Neural cell (in vitro differentiated cells): ENCODE results near the gene MRPL44. TPM values are rescaled to one million over a fixed set of nuclear protein-coding genes. Genes with fewer than 3 reads are reported as not detected.
A peak's percentile ranks its signal among the peaks of the same experiment; 100 is the strongest.

Source experiments
- H2AFZ ChIP-seq: fragments of 200-600, 300-800 bp; sonication (generic), shearing (Covaris generic); 2 replicates; pipeline ENCODE4 v1.6.0; 2014; ENCODE audit warnings: low read depth, mild to moderate bottlenecking, antibody characterized with exemption, low read length, moderate library complexity
- H3F3A ChIP-seq: fragments of 200-600 bp; shearing (Covaris generic); 2 replicates; pipeline ENCODE4 v1.6.1; 2016; ENCODE audit warnings: mild to moderate bottlenecking, moderate library complexity, mixed read lengths, antibody characterized with exemption, low read length; ENCODE audit not compliant: insufficient read depth, poor library complexity, severe bottlenecking
- H3K27ac ChIP-seq: fragments of 200-600, 300-800 bp; sonication (generic), shearing (Covaris generic); 2 replicates; pipeline ENCODE4 v1.5.1; 2014; ENCODE audit warnings: mild to moderate bottlenecking, low read length, moderate library complexity
- H3K27me3 ChIP-seq: fragments of 300-800, 200-600 bp; sonication (generic), shearing (Covaris generic); 2 replicates; pipeline ENCODE4 v1.6.0; 2014; ENCODE audit warnings: mild to moderate bottlenecking, low read depth, low read length, moderate library complexity; ENCODE audit not compliant: insufficient read depth
- H3K36me3 ChIP-seq: fragments of 300-800, 200-600 bp; sonication (generic), shearing (Covaris generic); 2 replicates; pipeline ENCODE4 v1.5.1; 2014; ENCODE audit warnings: mild to moderate bottlenecking, antibody characterized with exemption, low read length, moderate library complexity; ENCODE audit not compliant: insufficient read depth
- H3K4me2 ChIP-seq: fragments of 300-800, 200-600 bp; sonication (generic), shearing (Covaris generic); 2 replicates; pipeline ENCODE4 v1.6.0; 2014; ENCODE audit warnings: mild to moderate bottlenecking, low read length
- H3K4me3 ChIP-seq: fragments of 300-800, 200-600 bp; sonication (generic), shearing (Covaris generic); 2 replicates; pipeline ENCODE4 v1.5.1; 2014; ENCODE audit warnings: mild to moderate bottlenecking, low read length, moderate library complexity
- H3K79me2 ChIP-seq: fragments of 200-600 bp; shearing (Covaris generic); replicated peaks from 2 replicates; pipeline ENCODE4 v1.6.0; 2014; ENCODE audit warnings: mild to moderate bottlenecking, low read length, moderate library complexity; ENCODE audit not compliant: insufficient read depth
- H3K9ac ChIP-seq: fragments of 300-800, 200-600 bp; sonication (generic), shearing (Covaris generic); 2 replicates; pipeline ENCODE4 v1.6.1; 2016; ENCODE audit warnings: mild to moderate bottlenecking, low read length, mixed read lengths
- H3K9me2 ChIP-seq: fragments of 200-600 bp; shearing (Covaris generic); 2 replicates; pipeline ENCODE4 v1.6.1; 2016; ENCODE audit warnings: mild to moderate bottlenecking, low read length, mixed read lengths; ENCODE audit not compliant: insufficient read depth
- H3K9me3 ChIP-seq: fragments of 200-600, 300-800 bp; sonication (generic), shearing (Covaris generic); 2 replicates; pipeline ENCODE4 v1.6.1; 2016; ENCODE audit warnings: mild to moderate bottlenecking, mixed run types, low read length, moderate library complexity, mixed read lengths
- H4K20me1 ChIP-seq: fragments of 200-600 bp; shearing (Covaris generic); 2 replicates; pipeline ENCODE4 v1.6.1; 2016; ENCODE audit warnings: mild to moderate bottlenecking, mixed run types; ENCODE audit not compliant: insufficient read depth
- CTCF ChIP-seq: fragments of 450-650 bp; IDR thresholded peaks from 2 replicates; pipeline ENCODE4 v1.5.1; 2014; ENCODE audit warnings: antibody characterized with exemption, mild to moderate bottlenecking, moderate library complexity; ENCODE audit not compliant: poor library complexity, severe bottlenecking
- MXI1 ChIP-seq: fragments of 450-650 bp; conservative IDR thresholded peaks from 2 replicates; pipeline ENCODE4 v1.6.1; 2014; ENCODE audit warnings: antibody characterized with exemption, mild to moderate bottlenecking; ENCODE audit not compliant: poor library complexity, severe bottlenecking
- POLR2AphosphoS5 ChIP-seq: IDR thresholded peaks from 2 replicates; pipeline ENCODE4 v1.6.1; 2012
- RAD21 ChIP-seq: fragments of 450-650 bp; conservative IDR thresholded peaks from 2 replicates; pipeline ENCODE4 v1.6.1; 2014; ENCODE audit warnings: antibody characterized with exemption, mild to moderate bottlenecking, moderate library complexity
- SMC3 ChIP-seq: fragments of 450-650 bp; conservative IDR thresholded peaks from 2 replicates; pipeline ENCODE4 v1.6.1; 2014; ENCODE audit warnings: antibody characterized with exemption, mild to moderate bottlenecking, moderate library complexity; ENCODE audit not compliant: poor library complexity
- TAF1 ChIP-seq: IDR thresholded peaks from 2 replicates; pipeline ENCODE4 v1.6.1; 2012; ENCODE audit warnings: low read depth
- polyA plus RNA-seq: library from polyadenylated mRNA; depleted of rRNA; stranded (reverse); fragments of >200 nt; gene quantifications from 2 replicates; pipeline ENCODE4 v1.2.3, GENCODE V29; 2014
- TF ChIP-seq, protein P1 (sequence below): IDR thresholded peaks from 2 replicates; pipeline ENCODE4 v1.6.1; 2012; ENCODE audit warnings: borderline replicate concordance

The MRPL44 gene
- polyA plus RNA-seq, 1 donor from 2014 or later, result 70.6 TPM

DNA sequence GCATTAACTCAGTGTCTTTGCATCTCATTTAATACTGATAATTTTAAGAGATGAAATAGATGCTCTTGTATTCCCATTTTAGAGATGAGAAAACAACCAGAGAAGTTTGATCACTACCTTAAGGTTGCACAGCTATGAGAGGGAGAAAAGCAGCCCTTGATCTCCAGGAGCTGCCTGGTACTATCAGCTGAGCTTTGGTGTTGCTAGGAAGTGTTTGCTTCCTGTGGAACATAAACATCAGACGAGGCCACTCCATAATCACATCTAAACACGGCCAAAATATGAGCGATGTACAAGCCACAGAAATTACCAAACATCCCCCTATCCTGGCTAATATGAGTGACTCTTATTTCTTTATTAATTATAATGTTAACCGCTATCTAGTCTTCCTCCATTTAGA is 11.5 kb upstream of the MRPL44 start:
- no peaks in the 10 kb centered on the region for H3K9me3 ChIP-seq
- no peak for TF ChIP-seq RAD21
- TF ChIP-seq SMC3, result no peak
- H3K4me3 ChIP-seq, result peak overlapping the region; percentile 96
- no peak overlapping the region for H3K9ac ChIP-seq
- H3K9me2 ChIP-seq, result no peaks in the 10 kb centered on the region
- no peaks in the 10 kb centered on the region for H3K27me3 ChIP-seq
- H3K27ac ChIP-seq, result no peak overlapping the region
- peaks cover 19% of the 10 kb centered on the region for H3K79me2 ChIP-seq
- H2AFZ ChIP-seq, result no peak overlapping the region
- peak overlapping the region; percentile 2 for H3K4me2 ChIP-seq
- no peaks in the 10 kb centered on the region for H3F3A ChIP-seq
- no peaks in the 10 kb centered on the region for H4K20me1 ChIP-seq
- no peaks in the 10 kb centered on the region for H3K36me3 ChIP-seq

- no peak overlapping the region for H3K9ac ChIP-seq
- H3K4me2 ChIP-seq, result no peak overlapping the region
Measured at GRCh38 chr2:223947711-223948205, 9.5 kb upstream of the MRPL44 start.

DNA sequence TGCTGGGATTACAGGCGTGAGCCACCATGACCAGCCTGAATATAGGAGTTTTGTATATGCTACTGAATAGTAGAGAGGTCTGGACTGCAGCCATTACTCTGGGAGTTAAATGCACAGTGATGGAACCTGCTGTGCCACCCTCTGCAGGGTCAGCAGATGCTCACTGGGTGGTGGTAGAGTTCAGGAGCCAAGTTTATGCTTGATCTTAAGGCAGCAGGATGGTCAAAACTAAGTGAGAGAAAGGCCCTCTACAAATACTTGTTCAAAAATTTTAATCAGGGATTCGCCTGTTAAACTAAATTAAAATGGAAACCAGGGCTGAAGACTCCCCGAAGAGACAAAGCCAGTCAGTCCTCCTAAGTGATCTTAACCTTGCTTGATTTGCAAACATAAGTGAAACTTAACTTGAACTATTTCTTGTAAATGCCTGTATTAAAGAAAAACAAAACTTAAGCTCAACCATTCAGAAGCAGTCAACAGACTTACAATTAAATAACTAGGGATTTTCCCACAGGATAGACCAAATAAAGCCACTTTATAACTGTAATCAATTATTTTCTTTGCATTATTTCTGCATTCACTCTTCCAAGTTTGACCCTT is 7.9 kb upstream of the MRPL44 start:
- H3K4me2 ChIP-seq, result no peak overlapping the region
- H3K27ac ChIP-seq, result no peak overlapping the region
- H4K20me1 ChIP-seq, result no peaks in the 10 kb centered on the region
- no peak overlapping the region for H3K4me3 ChIP-seq
- no peak overlapping the region for H3K9ac ChIP-seq
- TF ChIP-seq, protein P1, sequence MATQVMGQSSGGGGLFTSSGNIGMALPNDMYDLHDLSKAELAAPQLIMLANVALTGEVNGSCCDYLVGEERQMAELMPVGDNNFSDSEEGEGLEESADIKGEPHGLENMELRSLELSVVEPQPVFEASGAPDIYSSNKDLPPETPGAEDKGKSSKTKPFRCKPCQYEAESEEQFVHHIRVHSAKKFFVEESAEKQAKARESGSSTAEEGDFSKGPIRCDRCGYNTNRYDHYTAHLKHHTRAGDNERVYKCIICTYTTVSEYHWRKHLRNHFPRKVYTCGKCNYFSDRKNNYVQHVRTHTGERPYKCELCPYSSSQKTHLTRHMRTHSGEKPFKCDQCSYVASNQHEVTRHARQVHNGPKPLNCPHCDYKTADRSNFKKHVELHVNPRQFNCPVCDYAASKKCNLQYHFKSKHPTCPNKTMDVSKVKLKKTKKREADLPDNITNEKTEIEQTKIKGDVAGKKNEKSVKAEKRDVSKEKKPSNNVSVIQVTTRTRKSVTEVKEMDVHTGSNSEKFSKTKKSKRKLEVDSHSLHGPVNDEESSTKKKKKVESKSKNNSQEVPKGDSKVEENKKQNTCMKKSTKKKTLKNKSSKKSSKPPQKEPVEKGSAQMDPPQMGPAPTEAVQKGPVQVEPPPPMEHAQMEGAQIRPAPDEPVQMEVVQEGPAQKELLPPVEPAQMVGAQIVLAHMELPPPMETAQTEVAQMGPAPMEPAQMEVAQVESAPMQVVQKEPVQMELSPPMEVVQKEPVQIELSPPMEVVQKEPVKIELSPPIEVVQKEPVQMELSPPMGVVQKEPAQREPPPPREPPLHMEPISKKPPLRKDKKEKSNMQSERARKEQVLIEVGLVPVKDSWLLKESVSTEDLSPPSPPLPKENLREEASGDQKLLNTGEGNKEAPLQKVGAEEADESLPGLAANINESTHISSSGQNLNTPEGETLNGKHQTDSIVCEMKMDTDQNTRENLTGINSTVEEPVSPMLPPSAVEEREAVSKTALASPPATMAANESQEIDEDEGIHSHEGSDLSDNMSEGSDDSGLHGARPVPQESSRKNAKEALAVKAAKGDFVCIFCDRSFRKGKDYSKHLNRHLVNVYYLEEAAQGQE, result no peak
- TF ChIP-seq MXI1 (no peak), POLR2AphosphoS5 (no peak), SMC3 (no peak)
- H3K27me3 ChIP-seq, result no peaks in the 10 kb centered on the region
- H3K79me2 ChIP-seq, result peaks cover 7% of the 10 kb centered on the region
- no peaks in the 10 kb centered on the region for H3F3A ChIP-seq
- no peaks in the 10 kb centered on the region for H3K36me3 ChIP-seq
- no peaks in the 10 kb centered on the region for H3K9me3 ChIP-seq
- H2AFZ ChIP-seq, result no peak overlapping the region
- H3K9me2 ChIP-seq, result no peaks in the 10 kb centered on the region

More at GRCh38 chr2:223947711-223948205, 9.5 kb upstream of the MRPL44 start:
- no peaks in the 10 kb centered on the region for H4K20me1 ChIP-seq
- H3K27ac ChIP-seq, result no peak overlapping the region
- no peaks in the 10 kb centered on the region for H3K36me3 ChIP-seq
- no peaks in the 10 kb centered on the region for H3K27me3 ChIP-seq
- no peak overlapping the region for H3K4me3 ChIP-seq
- H3K9me3 ChIP-seq, result no peaks in the 10 kb centered on the region
- H3K79me2 ChIP-seq, result peaks cover 17% of the 10 kb centered on the region
- no peak overlapping the region for H2AFZ ChIP-seq
- H3F3A ChIP-seq, result no peaks in the 10 kb centered on the region
- no peaks in the 10 kb centered on the region for H3K9me2 ChIP-seq
- TF ChIP-seq CTCF (no peak), SMC3 (no peak), POLR2AphosphoS5 (no peak), TAF1 (no peak)
